Endothelial cell of umbilical vein (primary cell): Measurements from ENCODE around the gene IL1RL2. TPM values are rescaled to one million over a fixed set of nuclear protein-coding genes. Genes with fewer than 3 reads are reported as not detected.

ENCODE experiments used
- BruUV-seq: library from RNA; stranded (reverse); fragments of 400-500 nt; replicated peaks from 2 replicates; lab custom pipeline; 2021; lab: Mats Ljungman, UMichigan
- CTCF ChIA-PET: fragments of 300-600, 350-600 bp; sonication (Branson Sonifier 250); formaldehyde crosslinking; loops from one replicate; lab custom pipeline; 2021; ENCODE audit warnings: antibody characterized with exemption, inconsistent platforms; lab: Charles Lee
- POLR2A ChIA-PET: fragments of 300-600, 350-600 bp; sonication (Branson Sonifier 250); formaldehyde crosslinking; loops from one replicate; lab custom pipeline; 2021; ENCODE audit warnings: antibody characterized with exemption, inconsistent platforms; lab: Charles Lee
- DNase-seq: peaks from one replicate; pipeline ENCODE4 v3.0.0-alpha.2; 2011; ENCODE audit warnings: low read depth, low spot score
- FAIRE-seq: peaks from 2 replicates; lab custom pipeline; 2011; peaks lifted over from hg19 to GRCh38; lab: Jason Lieb, UNC
- H2AFZ ChIP-seq: 2 replicates; pipeline ENCODE4 v1.6.0; 2012; ENCODE audit warnings: low read depth, low read length, control low read depth, inconsistent platforms
- H3K27ac ChIP-seq: 2 replicates; pipeline ENCODE4 v1.5.1; 2011; ENCODE audit warnings: low read depth, mild to moderate bottlenecking, control low read depth, low read length, moderate library complexity; ENCODE audit not compliant: insufficient read depth
- H3K27me3 ChIP-seq, 2 experiments: 2 replicates each; pipeline versions ENCODE4 v1.6.0 to v1.6.1; 2011; ENCODE audit warnings: low read length in 2 of 2, mixed read lengths in 1 of 2; ENCODE audit not compliant: control insufficient read depth in 2 of 2, insufficient read depth in 2 of 2
- H3K36me3 ChIP-seq, 2 experiments: 2 replicates in 1 of 2; 3 replicates in 1 of 2; pipeline ENCODE4 v1.5.1; 2011; ENCODE audit warnings: low read length in 2 of 2, mild to moderate bottlenecking in 1 of 2, moderate library complexity in 1 of 2; ENCODE audit not compliant: control insufficient read depth in 2 of 2, insufficient read depth in 2 of 2; ENCODE audit errors: extremely low read depth in 1 of 2
- H3K4me1 ChIP-seq: 3 replicates; pipeline ENCODE4 v1.5.1; 2011; ENCODE audit warnings: mild to moderate bottlenecking, low read length; ENCODE audit not compliant: control insufficient read depth, insufficient read depth; ENCODE audit errors: extremely low read depth
- H3K4me2 ChIP-seq: 2 replicates; pipeline ENCODE4 v1.6.1; 2011; ENCODE audit warnings: low read length, control low read depth, mixed read lengths; ENCODE audit not compliant: insufficient read depth
- H3K4me3 ChIP-seq, 3 experiments: fragments of 200-600 bp in 1 of 3; sonication (generic), shearing (Covaris generic) in 1 of 3; replicated peaks in 1 of 3; 2 replicates each; pipeline ENCODE4 v1.5.1; 2011 to 2016; ENCODE audit warnings: control low read depth in 3 of 3, low read length in 3 of 3, mild to moderate bottlenecking in 2 of 3, inconsistent platforms in 1 of 3, low read depth in 1 of 3, moderate library complexity in 1 of 3; ENCODE audit not compliant: insufficient read depth in 1 of 3
- H3K79me2 ChIP-seq: 2 replicates; pipeline ENCODE4 v1.6.0; 2012; ENCODE audit warnings: low read length, inconsistent platforms; ENCODE audit not compliant: control insufficient read depth, insufficient read depth
- H3K9ac ChIP-seq: replicated peaks from 2 replicates; pipeline ENCODE3; 2011; ENCODE audit warnings: low read length, control low read depth; ENCODE audit not compliant: insufficient read depth; ENCODE audit errors: extremely low read depth
- H3K9me1 ChIP-seq: replicated peaks from 3 replicates; pipeline ENCODE4 v1.6.0; 2011; ENCODE audit warnings: mild to moderate bottlenecking, low read length; ENCODE audit not compliant: control insufficient read depth, insufficient read depth; ENCODE audit errors: extremely low read depth
- H3K9me3 ChIP-seq: replicated peaks from 2 replicates; pipeline ENCODE4 v1.5.1; 2012; ENCODE audit warnings: low read length, inconsistent platforms; ENCODE audit not compliant: control insufficient read depth, insufficient read depth
- H4K20me1 ChIP-seq: replicated peaks from 2 replicates; pipeline ENCODE3; 2011; ENCODE audit warnings: mild to moderate bottlenecking, low read length; ENCODE audit not compliant: control insufficient read depth, insufficient read depth; ENCODE audit errors: extremely low read depth
- CTCF ChIP-seq, 2 donors: IDR thresholded peaks; 1 replicate in 1 of 2; 2 replicates in 1 of 2; pipeline ENCODE4 v1.5.1; 2011; ENCODE audit warnings: low read length in 2 of 2, mild to moderate bottlenecking in 2 of 2, moderate library complexity in 2 of 2, control low read depth in 1 of 2, inconsistent platforms in 1 of 2, low read depth in 1 of 2; ENCODE audit not compliant: insufficient read depth in 1 of 2; ENCODE audit errors: extremely low read depth in 1 of 2
- EZH2 ChIP-seq: IDR thresholded peaks from 2 replicates; pipeline ENCODE4 v1.6.1; 2012; ENCODE audit warnings: borderline replicate concordance, low read depth, mild to moderate bottlenecking, moderate library complexity, low read length, inconsistent platforms; ENCODE audit not compliant: severe bottlenecking
- FOS ChIP-seq: IDR thresholded peaks from 2 replicates; pipeline ENCODE4 v1.6.1; 2011; ENCODE audit warnings: mild to moderate bottlenecking, low read length, moderate library complexity, borderline replicate concordance; ENCODE audit not compliant: insufficient read depth
- GATA2 ChIP-seq: IDR thresholded peaks from 2 replicates; pipeline ENCODE4 v1.7.0; 2011; ENCODE audit warnings: low read depth, mild to moderate bottlenecking, moderate library complexity, mixed read lengths, low read length; ENCODE audit not compliant: insufficient read length, insufficient read depth
- JUN ChIP-seq: IDR thresholded peaks from 2 replicates; pipeline ENCODE4 v1.6.1; 2011; ENCODE audit warnings: borderline replicate concordance, low read depth; ENCODE audit not compliant: insufficient read length, insufficient read depth
- MYC ChIP-seq: IDR thresholded peaks from one replicate; pipeline ENCODE4 v1.6.1; 2011; ENCODE audit warnings: mild to moderate bottlenecking, low read depth, low read length
- POLR2A ChIP-seq: IDR thresholded peaks from 2 replicates; pipeline ENCODE4 v1.6.1; 2012; ENCODE audit warnings: low read depth, mild to moderate bottlenecking, control low read depth, low read length
- POLR2AphosphoS5 ChIP-seq: IDR thresholded peaks from 2 replicates; pipeline ENCODE4 v1.6.1; 2012; ENCODE audit warnings: low read depth, mild to moderate bottlenecking, control low read depth, low read length, moderate library complexity; ENCODE audit not compliant: insufficient read depth
- dilution Hi-C: fragments of 300-500 bp; cut with MboI; formaldehyde crosslinking; loops from one replicate; pipeline ENCODE4 v1.15.0; 2019; ENCODE audit warnings: low sequenced_read_pairs; ENCODE audit not compliant: extremely low pct_ligation_motif_present
- intact Hi-C: fragments of 100-400 bp; cut with micrococcal nuclease; formaldehyde crosslinking; loops from one replicate; pipeline ENCODE4 v1.10.0; 2022
- polyA plus RNA-seq, 4 experiments: library from polyadenylated mRNA; depleted of rRNA in 3 of 4; stranded (reverse) in 3 of 4; unstranded in 1 of 4; fragments of >200 nt; gene quantifications; 2 replicates each; pipeline versions ENCODE4 v1.2.1 to v1.2.3, GENCODE V29; 2011 to 2012; ENCODE audit warnings: missing spikeins in 1 of 4
- total RNA-seq: library from RNA; stranded (reverse); gene quantifications from 2 replicates; pipeline ENCODE4 v1.2.3, GENCODE V29; 2021
- TF ChIP-seq, protein P1 (sequence below): IDR thresholded peaks from 2 replicates; pipeline ENCODE4 v1.6.1; 2011; ENCODE audit not compliant: insufficient read depth, insufficient read length

Gene IL1RL2
- total and polyA plus RNA-seq, 2 donors (not counting 3 experiments of a cell fraction or from before 2014, with no cell fraction given), result 0.11 TPM; not detected in 1

DNA sequence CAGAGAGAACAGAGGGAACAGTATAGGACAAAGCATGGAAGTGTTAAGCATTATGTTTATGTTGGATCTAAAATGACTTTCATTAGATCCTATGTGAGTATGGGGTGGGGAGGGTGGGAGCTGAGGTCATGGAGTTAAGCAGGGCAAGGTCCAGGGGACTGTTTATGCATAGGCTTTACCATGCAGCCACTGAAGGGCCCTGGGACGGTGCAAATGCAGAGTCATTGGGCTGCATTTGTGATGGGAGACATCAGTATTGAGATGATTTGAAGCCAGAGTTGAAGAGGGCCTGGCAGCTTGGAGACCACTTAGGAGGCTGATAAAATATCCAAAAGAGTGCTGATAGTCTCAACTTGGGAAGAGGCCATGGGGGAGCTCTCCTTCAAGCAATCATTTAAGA lies 22.7 kb downstream of the IL1RL2 start:
- Histone ChIP-seq H4K20me1 (no peaks in the 10 kb centered on the region), H2AFZ (no peak overlapping the region), H3K36me3 (no peaks in the 10 kb centered on the region), H3K9ac (no peak overlapping the region), H3K9me1 (no peaks in the 10 kb centered on the region), H3K4me2 (no peak overlapping the region), H3K27ac (no peak overlapping the region), H3K27me3 (no peaks in the 10 kb centered on the region), H3K9me3 (no peaks in the 10 kb centered on the region), H3K4me1 (no peaks in the 10 kb centered on the region), H3K4me3 (no peak overlapping the region), H3K79me2 (no peaks in the 10 kb centered on the region)
- DNase-seq (no peak), FAIRE-seq (no peak)
- intact Hi-C loops (no loop called here), dilution Hi-C loops (no loop called here)
- ChIA-PET CTCF (interaction anchor here (1.0 kb wide), 1 partner anchor 189 kb away, joined by 3 read pairs; no protein-coding TSS in a partner anchor), POLR2A (no interaction called here)
- no peak for TF ChIP-seq CTCF (IDR thresholded peaks at IDR 0.05; ENCODE audit: extremely low read depth in 1 of 2, insufficient read depth in 1 of 2, low read depth in 1 of 2, low read length in 2 of 2)
- no peak for TF ChIP-seq EZH2
- TF ChIP-seq POLR2A, result no peak
- no peak for TF ChIP-seq POLR2AphosphoS5
- TF ChIP-seq FOS, result no peak
- TF ChIP-seq GATA2, result no peak
- TF ChIP-seq, protein P1, sequence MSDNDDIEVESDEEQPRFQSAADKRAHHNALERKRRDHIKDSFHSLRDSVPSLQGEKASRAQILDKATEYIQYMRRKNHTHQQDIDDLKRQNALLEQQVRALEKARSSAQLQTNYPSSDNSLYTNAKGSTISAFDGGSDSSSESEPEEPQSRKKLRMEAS, result no peak
- no peak for TF ChIP-seq MYC
- no peak for TF ChIP-seq JUN
- BruUV-seq, result no TSS peak
